WERI-Rb-1 (cell line): ENCODE data around the gene BRMS1L.

Source experiments
- DNase-seq: peaks from one replicate; pipeline ENCODE4 v3.0.0-alpha.2; 2020
- H3K27ac ChIP-seq: fragments of 250-450 bp; sonication (Bioruptor Pico); 2 replicates; pipeline ENCODE4 v1.5.1; 2020; ENCODE audit warnings: mild to moderate bottlenecking, moderate library complexity
- H3K27me3 ChIP-seq: fragments of 250-450 bp; sonication (Bioruptor Pico); 2 replicates; pipeline ENCODE4 v1.5.1; 2021; ENCODE audit warnings: mild to moderate bottlenecking, low read depth, moderate library complexity; ENCODE audit not compliant: insufficient read depth, severe bottlenecking
- H3K36me3 ChIP-seq: fragments of 250-450 bp; sonication (Bioruptor Pico); 2 replicates; pipeline ENCODE4 v1.5.1; 2020; ENCODE audit warnings: mild to moderate bottlenecking, moderate library complexity
- H3K4me3 ChIP-seq: 2 replicates; pipeline ENCODE4 v1.5.1; 2011; ENCODE audit warnings: low read depth, mild to moderate bottlenecking, control low read depth, low read length
- H3K9me3 ChIP-seq: fragments of 250-450 bp; sonication (Bioruptor Pico); 2 replicates; pipeline ENCODE4 v1.5.1; 2021; ENCODE audit warnings: mild to moderate bottlenecking, moderate library complexity; ENCODE audit not compliant: severe bottlenecking
- TF ChIP-seq, protein P1 (sequence below): IDR thresholded peaks from 2 replicates; pipeline ENCODE4 v1.5.1; 2011; ENCODE audit warnings: low read depth, mild to moderate bottlenecking, control low read depth, inconsistent platforms, low read length

BRMS1L gene

DNA sequence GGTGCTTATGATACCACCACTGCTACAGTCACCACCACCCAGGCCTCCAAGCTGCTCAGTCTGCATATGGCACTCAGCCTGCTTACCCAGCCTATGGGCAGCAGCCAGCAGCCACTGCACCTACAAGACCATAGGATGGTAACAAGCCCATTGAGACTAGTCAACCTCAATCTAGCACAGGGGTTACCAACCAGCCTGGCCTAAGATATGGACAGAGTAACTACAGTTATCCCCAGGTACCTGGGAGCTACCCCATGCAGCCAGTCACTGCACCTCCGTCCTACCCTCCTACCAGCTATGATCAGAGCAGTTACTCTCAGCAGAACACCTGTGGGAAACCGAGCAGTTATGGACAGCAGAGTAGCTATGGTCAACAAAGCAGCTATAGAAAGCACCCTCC is 55.1 kb downstream of the BRMS1L start:
- no peak overlapping the region for H3K27ac ChIP-seq
- H3K9me3 ChIP-seq, result no peaks in the 10 kb centered on the region
- no peaks in the 10 kb centered on the region for H3K36me3 ChIP-seq
- TF ChIP-seq, protein P1, sequence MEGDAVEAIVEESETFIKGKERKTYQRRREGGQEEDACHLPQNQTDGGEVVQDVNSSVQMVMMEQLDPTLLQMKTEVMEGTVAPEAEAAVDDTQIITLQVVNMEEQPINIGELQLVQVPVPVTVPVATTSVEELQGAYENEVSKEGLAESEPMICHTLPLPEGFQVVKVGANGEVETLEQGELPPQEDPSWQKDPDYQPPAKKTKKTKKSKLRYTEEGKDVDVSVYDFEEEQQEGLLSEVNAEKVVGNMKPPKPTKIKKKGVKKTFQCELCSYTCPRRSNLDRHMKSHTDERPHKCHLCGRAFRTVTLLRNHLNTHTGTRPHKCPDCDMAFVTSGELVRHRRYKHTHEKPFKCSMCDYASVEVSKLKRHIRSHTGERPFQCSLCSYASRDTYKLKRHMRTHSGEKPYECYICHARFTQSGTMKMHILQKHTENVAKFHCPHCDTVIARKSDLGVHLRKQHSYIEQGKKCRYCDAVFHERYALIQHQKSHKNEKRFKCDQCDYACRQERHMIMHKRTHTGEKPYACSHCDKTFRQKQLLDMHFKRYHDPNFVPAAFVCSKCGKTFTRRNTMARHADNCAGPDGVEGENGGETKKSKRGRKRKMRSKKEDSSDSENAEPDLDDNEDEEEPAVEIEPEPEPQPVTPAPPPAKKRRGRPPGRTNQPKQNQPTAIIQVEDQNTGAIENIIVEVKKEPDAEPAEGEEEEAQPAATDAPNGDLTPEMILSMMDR, result no peak
- no peak overlapping the region for H3K4me3 ChIP-seq
- no peak for DNase-seq
- no peaks in the 10 kb centered on the region for H3K27me3 ChIP-seq

- peak; percentile 21 for DNase-seq
- no peaks in the 10 kb centered on the region for H3K36me3 ChIP-seq
- TF ChIP-seq, protein P1, result peak; percentile 46; the same call in 1 of the 2 replicates
- H3K4me3 ChIP-seq, result no peak overlapping the region
- no peaks in the 10 kb centered on the region for H3K27me3 ChIP-seq
- no peak overlapping the region for H3K27ac ChIP-seq
- H3K9me3 ChIP-seq, result no peaks in the 10 kb centered on the region
These were observed 57.6 kb downstream of the BRMS1L start for GRCh38 chr14:35883677-35884293.

DNA sequence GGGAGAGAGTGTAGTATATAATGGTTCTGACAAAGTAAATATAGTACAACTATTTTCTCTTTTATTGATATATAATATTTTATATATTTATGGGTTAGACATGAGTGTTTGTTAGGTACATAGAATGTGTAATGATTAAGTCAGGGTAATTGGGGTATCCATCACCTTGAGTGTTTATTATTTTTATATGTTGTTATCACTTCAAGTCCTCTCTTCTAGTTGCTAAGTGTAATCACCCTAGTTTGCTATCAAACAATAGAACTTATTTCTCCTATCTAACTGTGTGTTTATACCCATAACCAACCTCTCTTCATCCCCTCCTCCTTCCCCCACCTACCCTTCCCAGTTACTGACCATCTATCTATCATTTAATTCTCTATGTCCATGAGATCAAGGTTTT is 64.2 kb downstream of the BRMS1L start:
- Histone ChIP-seq H3K27ac (no peak overlapping the region), H3K4me3 (no peak overlapping the region), H3K27me3 (no peaks in the 10 kb centered on the region), H3K36me3 (no peaks in the 10 kb centered on the region), H3K9me3 (no peaks in the 10 kb centered on the region)
- TF ChIP-seq, protein P1, result no peak
- DNase-seq, result no peak

- Histone ChIP-seq H3K36me3 (no peaks in the 10 kb centered on the region), H3K27me3 (no peaks in the 10 kb centered on the region), H3K9me3 (peaks cover 4% of the 10 kb centered on the region), H3K27ac (no peak overlapping the region), H3K4me3 (no peak overlapping the region)
- DNase-seq, result no peak
- TF ChIP-seq, protein P1, result no peak
These were observed 69.1 kb downstream of the BRMS1L start for GRCh38 chr14:35895256-35895655.

DNA sequence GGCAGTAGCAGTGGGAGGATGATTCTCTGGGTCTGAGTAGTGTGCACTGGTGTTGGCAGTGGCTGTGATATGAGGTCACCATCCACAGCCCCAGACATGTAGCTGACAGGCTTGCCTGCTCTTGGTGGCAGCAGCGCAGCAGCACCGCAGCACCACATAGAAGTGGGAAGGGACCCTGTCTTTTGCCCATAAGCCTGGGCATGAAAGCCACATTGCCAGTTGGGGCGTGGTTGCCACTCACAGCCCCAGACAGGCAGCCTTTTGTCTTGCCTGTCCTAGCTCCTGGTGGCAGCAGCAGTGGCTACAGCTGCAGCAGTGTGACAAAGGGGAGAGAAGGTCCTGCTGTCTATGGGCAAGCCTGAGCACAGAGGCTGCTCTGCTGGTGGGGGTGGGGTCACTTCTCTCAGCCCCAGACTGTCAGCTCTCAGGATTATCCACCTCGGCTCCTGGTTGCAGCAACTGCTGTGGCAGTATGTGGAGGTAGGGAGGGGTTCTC is 71.5 kb downstream of the BRMS1L start:
- H3K36me3 ChIP-seq, result no peaks in the 10 kb centered on the region
- no peak overlapping the region for H3K4me3 ChIP-seq
- H3K27ac ChIP-seq, result peak overlapping the region; percentile 74
- TF ChIP-seq, protein P1, result 0 out of 2 replicates have a peak, but pooled peaks have one; percentile 16
- H3K9me3 ChIP-seq, result peaks cover 4% of the 10 kb centered on the region
- no peaks in the 10 kb centered on the region for H3K27me3 ChIP-seq
- DNase-seq, result peak; percentile 93

- H3K9me3 ChIP-seq, result peaks cover 4% of the 10 kb centered on the region
These were observed 72.2 kb downstream of the BRMS1L start for GRCh38 chr14:35898217-35898775.

More at GRCh38 chr14:35898217-35898775, 72.2 kb downstream of the BRMS1L start:
- H3K27me3 ChIP-seq, result no peaks in the 10 kb centered on the region
- DNase-seq, result peak; percentile 78
- peak overlapping the region; percentile 74 for H3K27ac ChIP-seq
- TF ChIP-seq, protein P1, result peak; percentile 43; the same call in 1 of the 2 replicates
- peak overlapping the region; percentile 14 for H3K4me3 ChIP-seq
- H3K36me3 ChIP-seq, result no peaks in the 10 kb centered on the region
